H1 (cell line): ENCODE measurements around the gene TXNDC2. TPM values are rescaled to one million over a fixed set of nuclear protein-coding genes. Genes with fewer than 3 reads are reported as not detected.

Source experiments
- CTCF ChIA-PET: fragments of 300-600 bp; sonication (Branson Sonifier 250); formaldehyde crosslinking; loops from one replicate; lab custom pipeline; 2021; ENCODE audit not compliant: partially characterized antibody; lab: Charles Lee
- POLR2A ChIA-PET: fragments of 300-600 bp; sonication (Branson Sonifier 250); formaldehyde crosslinking; loops from one replicate; lab custom pipeline; 2021; ENCODE audit warnings: inconsistent platforms; ENCODE audit not compliant: partially characterized antibody; lab: Charles Lee
- DNase-seq, 2 experiments: peaks; one replicate each; pipeline versions ENCODE4 v3.0.0 to v3.0.0-alpha.2; 2010 to 2022; ENCODE audit warnings: low spot score in 2 of 2, low read depth in 1 of 2, mixed read lengths in 1 of 2
- FAIRE-seq: peaks from 2 replicates; lab custom pipeline; 2011; peaks lifted over from hg19 to GRCh38; lab: Jason Lieb, UNC
- H2AFZ ChIP-seq: 2 replicates; pipeline ENCODE4 v1.8.1; 2012; ENCODE audit warnings: low read length, inconsistent platforms
- H2AK5ac ChIP-seq: 2 replicates; pipeline ENCODE4 v1.6.1; 2013; ENCODE audit warnings: low read depth, low read length
- H2BK120ac ChIP-seq: replicated peaks from 2 replicates; pipeline ENCODE3; 2013; ENCODE audit warnings: low read depth, low read length, inconsistent platforms
- H2BK12ac ChIP-seq: 2 replicates; pipeline ENCODE4 v1.6.1; 2013; ENCODE audit warnings: low read depth, low read length
- H2BK15ac ChIP-seq: 2 replicates; pipeline ENCODE4 v1.6.1; 2013; ENCODE audit warnings: low read length
- H2BK20ac ChIP-seq: 2 replicates; pipeline ENCODE4 v1.6.1; 2013; ENCODE audit warnings: low read length
- H2BK5ac ChIP-seq: 2 replicates; pipeline ENCODE4 v1.6.1; 2013; ENCODE audit warnings: low read depth, low read length
- H3K14ac ChIP-seq: 2 replicates; pipeline ENCODE4 v1.6.1; 2013; ENCODE audit warnings: inconsistent platforms; ENCODE audit not compliant: insufficient read length
- H3K18ac ChIP-seq: 2 replicates; pipeline ENCODE4 v1.6.1; 2013; ENCODE audit warnings: low read length; ENCODE audit errors: extremely low read depth
- H3K23ac ChIP-seq: 2 replicates; pipeline ENCODE4 v1.6.1; 2013; ENCODE audit warnings: inconsistent platforms; ENCODE audit not compliant: insufficient read length
- H3K23me2 ChIP-seq: 2 replicates; pipeline ENCODE4 v1.6.1; 2013; ENCODE audit warnings: low read depth, low read length
- H3K27ac ChIP-seq: 2 replicates; pipeline ENCODE4 v1.6.1; 2011; ENCODE audit warnings: low read depth, low read length, inconsistent platforms
- H3K27me3 ChIP-seq, 4 experiments: replicated peaks in 1 of 4; 1 replicate in 1 of 4; 2 replicates in 3 of 4; pipeline versions ENCODE4 v1.6.1 to v1.8.1; 2011 to 2013; ENCODE audit warnings: low read length in 3 of 4, mild to moderate bottlenecking in 3 of 4, inconsistent platforms in 2 of 4, mixed read lengths in 2 of 4, moderate library complexity in 1 of 4; ENCODE audit not compliant: control insufficient read depth in 3 of 4, insufficient read depth in 3 of 4; ENCODE audit errors: extremely low read depth in 1 of 4
- H3K36me3 ChIP-seq, 4 experiments: 2 replicates each; pipeline versions ENCODE4 v1.6.1 to v1.8.1; 2011 to 2013; ENCODE audit warnings: mild to moderate bottlenecking in 4 of 4, low read length in 3 of 4, moderate library complexity in 2 of 4, control low read depth in 1 of 4, inconsistent platforms in 1 of 4; ENCODE audit not compliant: insufficient read depth in 4 of 4, control insufficient read depth in 2 of 4
- H3K4ac ChIP-seq: replicated peaks from 2 replicates; pipeline ENCODE3; 2013; ENCODE audit warnings: low read length, low read depth, mixed read lengths, inconsistent platforms; ENCODE audit not compliant: insufficient read length
- H3K4me1 ChIP-seq, 4 experiments: replicated peaks in 1 of 4; 1 replicate in 1 of 4; 2 replicates in 3 of 4; pipeline versions ENCODE4 v1.6.1 to v1.8.1; 2011 to 2013; ENCODE audit warnings: low read length in 3 of 4, inconsistent platforms in 2 of 4, mixed read lengths in 1 of 4; ENCODE audit not compliant: insufficient read depth in 4 of 4, control insufficient read depth in 3 of 4
- H3K4me2 ChIP-seq, 2 experiments: 2 replicates each; pipeline versions ENCODE4 v1.6.1 to v1.8.1; 2011 to 2013; ENCODE audit warnings: low read depth in 2 of 2, low read length in 2 of 2, control low read depth in 1 of 2, inconsistent platforms in 1 of 2, mild to moderate bottlenecking in 1 of 2; ENCODE audit not compliant: insufficient read depth in 1 of 2
- H3K4me3 ChIP-seq, 4 experiments: fragments of 200-600, 300-600 bp in 1 of 4; sonication (generic), shearing (Covaris generic), sonication (Bioruptor Twin) in 1 of 4; 2 replicates each; pipeline versions ENCODE4 v1.5.1 to v1.8.1; 2011 to 2016; ENCODE audit warnings: low read length in 4 of 4, low read depth in 3 of 4, control low read depth in 2 of 4, inconsistent platforms in 2 of 4, mild to moderate bottlenecking in 2 of 4, mixed read lengths in 1 of 4, moderate library complexity in 1 of 4; ENCODE audit not compliant: insufficient read depth in 2 of 4; ENCODE audit errors: extremely low read depth in 1 of 4
- H3K56ac ChIP-seq: replicated peaks from 2 replicates; pipeline ENCODE3; 2013; ENCODE audit warnings: low read depth, mild to moderate bottlenecking, mixed read lengths, low read length, inconsistent platforms; ENCODE audit not compliant: insufficient read length
- H3K79me1 ChIP-seq: 2 replicates; pipeline ENCODE4 v1.6.1; 2013; ENCODE audit warnings: low read depth, low read length, control low read depth
- H3K79me2 ChIP-seq, 2 experiments: 2 replicates each; pipeline versions ENCODE4 v1.6.1 to v1.8.1; 2012 to 2013; ENCODE audit warnings: low read length in 2 of 2, mild to moderate bottlenecking in 2 of 2, inconsistent platforms in 1 of 2; ENCODE audit not compliant: insufficient read depth in 2 of 2, control insufficient read depth in 1 of 2
- H3K9ac ChIP-seq, 4 experiments: replicated peaks in 1 of 4; 1 replicate in 1 of 4; 2 replicates in 3 of 4; pipeline versions ENCODE4 v1.6.1 to v1.8.1; 2011 to 2013; ENCODE audit warnings: low read depth in 3 of 4, low read length in 3 of 4, control low read depth in 2 of 4, mild to moderate bottlenecking in 2 of 4, moderate library complexity in 2 of 4, inconsistent platforms in 1 of 4; ENCODE audit errors: extremely low read depth in 1 of 4
- H3K9me3 ChIP-seq, 2 experiments: 2 replicates each; pipeline versions ENCODE4 v1.6.1 to v1.8.1; 2012 to 2013; ENCODE audit warnings: mild to moderate bottlenecking in 2 of 2, moderate library complexity in 2 of 2, control low read depth in 1 of 2, inconsistent platforms in 1 of 2, low read depth in 1 of 2, low read length in 1 of 2, mixed read lengths in 1 of 2; ENCODE audit not compliant: insufficient read depth in 2 of 2
- H4K20me1 ChIP-seq, 2 experiments: replicated peaks in 1 of 2; 2 replicates each; pipeline versions ENCODE3 to v1.8.1; 2011 to 2013; ENCODE audit warnings: inconsistent platforms in 2 of 2, low read length in 2 of 2, mild to moderate bottlenecking in 1 of 2; ENCODE audit not compliant: insufficient read depth in 2 of 2, control insufficient read depth in 1 of 2
- H4K5ac ChIP-seq: 2 replicates; pipeline ENCODE4 v1.6.1; 2013; ENCODE audit warnings: low read length, low read depth, mixed read lengths, inconsistent platforms; ENCODE audit not compliant: insufficient read length
- H4K8ac ChIP-seq: 2 replicates; pipeline ENCODE4 v1.8.0; 2013; ENCODE audit warnings: mild to moderate bottlenecking, moderate library complexity, low read length, inconsistent platforms; ENCODE audit not compliant: insufficient read depth; ENCODE audit errors: extremely low read depth
- H4K91ac ChIP-seq: replicated peaks from 2 replicates; pipeline ENCODE3; 2013; ENCODE audit warnings: low read length, mixed read lengths, inconsistent platforms; ENCODE audit not compliant: insufficient read length
- HDAC6 ChIP-seq: IDR thresholded peaks from one replicate; pipeline ENCODE4 v1.7.1; 2012; ENCODE audit warnings: low read depth, mild to moderate bottlenecking, inconsistent platforms, low read length, moderate library complexity
- JUN ChIP-seq: IDR thresholded peaks from 2 replicates; pipeline ENCODE4 v1.6.1; 2011; ENCODE audit warnings: low read depth, mild to moderate bottlenecking, improper control_type of control experiment, low read length
- KDM5A ChIP-seq: fragments of 200-600 bp; IDR thresholded peaks from 2 replicates; pipeline ENCODE4 v1.7.1; 2012; ENCODE audit warnings: mild to moderate bottlenecking, low read length, inconsistent platforms, mixed read lengths
- MAFK ChIP-seq: IDR thresholded peaks from 2 replicates; pipeline ENCODE4 v1.6.1; 2012; ENCODE audit warnings: low read depth, mild to moderate bottlenecking, improper control_type of control experiment, low read length
- SIN3A ChIP-seq, 2 experiments: IDR thresholded peaks in 1 of 2; conservative IDR thresholded peaks in 1 of 2; 2 replicates each; pipeline ENCODE4 v1.6.1; 2011 to 2012; ENCODE audit warnings: low read length in 2 of 2, improper control_type of control experiment in 1 of 2, low read depth in 1 of 2, mild to moderate bottlenecking in 1 of 2
- TEAD4 ChIP-seq: IDR thresholded peaks from 2 replicates; pipeline ENCODE4 v1.6.1; 2012; ENCODE audit warnings: low read depth, low read length, inconsistent platforms, mixed read lengths
- YY1 ChIP-seq: IDR thresholded peaks from 2 replicates; pipeline ENCODE4 v1.6.1; 2011; ENCODE audit warnings: low read depth, mild to moderate bottlenecking, low read length
- WGBS, 2 experiments: shearing (Covaris generic) in 1 of 2; methylation state at CpG; one replicate each; pipeline versions ENCODE4 v1.1.6 to v1.1.7; 2013 to 2015; ENCODE audit warnings: low lambda C conversion rate in 2 of 2, mixed read lengths in 2 of 2, inconsistent platforms in 1 of 2, low coverage in 1 of 2, missing lambda C conversion rate in 1 of 2; ENCODE audit not compliant: insufficient replicate concordance in 2 of 2, insufficient coverage in 1 of 2, insufficient read length in 1 of 2; ENCODE audit errors: extremely low coverage in 1 of 2, missing lambda C conversion rate in 1 of 2; 5-methylcytosine and 5-hydroxymethylcytosine counted together
- polyA plus RNA-seq, 7 experiments: library from polyadenylated mRNA; depleted of rRNA in 3 of 7; stranded (reverse) in 5 of 7; unstranded in 2 of 7; fragments of >200 nt in 5 of 7; fragments of 200-250 nt in 2 of 7; gene quantifications; 1 replicate in 5 of 7; 2 replicates in 1 of 7; 4 replicates in 1 of 7; pipeline versions ENCODE4 v1.2.1 to v1.2.3, GENCODE V29; 2011 to 2013; ENCODE audit warnings: missing spikeins in 2 of 7, mixed read lengths in 2 of 7
- total RNA-seq: library from RNA; stranded (reverse); fragmentation: NEBNext Ultra II Directional; extraction: Animal tissue kit (Norgen Biotek cat#: 25700); gene quantifications from 2 replicates; pipeline ENCODE4 v1.2.1, GENCODE V29; 2021
- TF ChIP-seq, protein P1 (sequence below): IDR thresholded peaks from 2 replicates; pipeline ENCODE4 v1.6.1; 2012; ENCODE audit warnings: low read length, inconsistent platforms
- TF ChIP-seq, protein P2 (sequence below): IDR thresholded peaks from 2 replicates; pipeline ENCODE4 v1.6.1; 2011; ENCODE audit warnings: low read depth, mild to moderate bottlenecking, low read length; ENCODE audit not compliant: insufficient read depth

Gene TXNDC2
- total and polyA plus RNA-seq, 2 of the 8 experiments (the other 6 are each of a cell fraction or from before 2014, with no cell fraction given), result 0.09 TPM; not detected in 1

DNA sequence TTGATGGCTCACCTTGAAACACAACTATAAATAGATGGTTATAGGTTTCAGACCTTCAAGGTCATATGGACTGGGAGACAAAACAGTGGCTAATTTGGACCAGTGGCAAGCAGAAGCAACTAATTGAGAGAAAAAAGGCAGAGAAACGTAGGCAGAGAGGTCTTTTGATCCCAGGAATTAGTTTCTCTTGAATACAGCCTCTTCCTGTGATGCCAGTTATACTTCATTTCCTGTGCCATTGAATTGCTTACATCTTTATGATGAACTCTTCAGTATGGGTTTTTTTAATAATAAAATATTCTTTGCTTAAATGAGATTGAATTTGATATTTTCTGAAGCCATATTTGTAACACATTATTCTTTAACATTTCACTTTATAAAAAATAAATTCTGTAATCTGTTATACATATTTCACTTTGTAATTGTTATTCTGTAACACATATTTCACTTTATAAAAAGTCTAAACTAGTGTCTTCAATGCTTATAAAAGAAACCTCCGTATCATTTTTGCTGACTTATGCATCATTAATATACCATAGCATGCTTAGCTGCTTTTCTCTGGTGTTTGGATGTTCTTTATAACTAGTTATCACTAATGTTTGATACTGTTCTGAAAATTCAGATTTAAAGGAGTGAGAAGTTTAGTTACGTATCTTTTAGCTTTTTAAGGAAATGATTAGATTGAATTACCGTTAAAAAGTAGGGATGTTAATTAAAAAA lies 37.0 kb downstream of the TXNDC2 start:
- DNase-seq (no peak), FAIRE-seq (no peak)
- Histone ChIP-seq H4K91ac (no peak overlapping the region), H3K23me2 (no peaks in the 10 kb centered on the region; the same call in 1 of the 2 replicates), H3K9ac (no peak overlapping the region), H3K79me1 (no peaks in the 10 kb centered on the region; the same call in 1 of the 2 replicates), H2BK5ac (no peak overlapping the region), H4K20me1 (peaks cover 13 to 38% of the 10 kb centered on the region in 2 experiments), H3K56ac (no peak overlapping the region), H3K4ac (no peak overlapping the region), H3K27me3 (no peaks in the 10 kb centered on the region), H3K14ac (no peak overlapping the region), H2BK20ac (no peak overlapping the region), H2BK120ac (no peak overlapping the region), H3K4me2 (no peak overlapping the region), H3K36me3 (no peaks in the 10 kb centered on the region), H2BK12ac (no peak overlapping the region), H2BK15ac (no peak overlapping the region), H3K79me2 (peaks cover 49 to 100% of the 10 kb centered on the region in 2 experiments), H3K27ac (no peak overlapping the region), H3K18ac (no peak overlapping the region), H2AK5ac (no peak overlapping the region), H3K9me3 (no peaks in the 10 kb centered on the region), H3K4me1 (peaks cover 5 to 25% (median 9%) of the 10 kb centered on the region in 4 experiments; a peak in 5 of 7 replicates), H2AFZ (no peak overlapping the region), H4K5ac (no peak overlapping the region), H3K4me3 (no peak overlapping the region), H3K23ac (no peak overlapping the region), H4K8ac (no peak overlapping the region)
- WGBS, 2 experiments, result 83 to 100% methylated on average over 2 to 4 of the region's 4 CpGs
- TF ChIP-seq, protein P1, sequence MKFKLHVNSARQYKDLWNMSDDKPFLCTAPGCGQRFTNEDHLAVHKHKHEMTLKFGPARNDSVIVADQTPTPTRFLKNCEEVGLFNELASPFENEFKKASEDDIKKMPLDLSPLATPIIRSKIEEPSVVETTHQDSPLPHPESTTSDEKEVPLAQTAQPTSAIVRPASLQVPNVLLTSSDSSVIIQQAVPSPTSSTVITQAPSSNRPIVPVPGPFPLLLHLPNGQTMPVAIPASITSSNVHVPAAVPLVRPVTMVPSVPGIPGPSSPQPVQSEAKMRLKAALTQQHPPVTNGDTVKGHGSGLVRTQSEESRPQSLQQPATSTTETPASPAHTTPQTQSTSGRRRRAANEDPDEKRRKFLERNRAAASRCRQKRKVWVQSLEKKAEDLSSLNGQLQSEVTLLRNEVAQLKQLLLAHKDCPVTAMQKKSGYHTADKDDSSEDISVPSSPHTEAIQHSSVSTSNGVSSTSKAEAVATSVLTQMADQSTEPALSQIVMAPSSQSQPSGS, result no peak
- TF ChIP-seq SIN3A (conservative IDR thresholded peaks at IDR 0.05 in 1 of 2, IDR thresholded peaks at IDR 0.05 in 1 of 2; ENCODE audit: low read depth in 1 of 2, low read length in 2 of 2) (no peak), KDM5A (no peak), YY1 (no peak), TEAD4 (no peak), HDAC6 (no peak), MAFK (no peak), JUN (no peak)
- TF ChIP-seq, protein P2, sequence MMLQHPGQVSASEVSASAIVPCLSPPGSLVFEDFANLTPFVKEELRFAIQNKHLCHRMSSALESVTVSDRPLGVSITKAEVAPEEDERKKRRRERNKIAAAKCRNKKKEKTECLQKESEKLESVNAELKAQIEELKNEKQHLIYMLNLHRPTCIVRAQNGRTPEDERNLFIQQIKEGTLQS, result no peak
- ChIA-PET CTCF (interaction anchor here (1.4 kb wide), 1 partner anchor 28 kb away, joined by 4 read pairs; no protein-coding TSS in a partner anchor), POLR2A (interaction anchor here (2.3 kb wide), 1 partner anchor 10 kb away, joined by 8 read pairs; the partner anchor contains the start of gene VAPA)
